Stimulated activated CD8-positive, alpha-beta memory T cell treated with anti-CD3 and anti-CD28 coated beads, Interleukin-2, amount 100 ng/mL, for 1 hour (primary cell): ENCODE results near the gene PHOX2A.
"Not testable (repeated sequence)": the region's sequence is repeated elsewhere in the genome, so short reads cannot be mapped to it uniquely, and the experiment has no call there.

Source experiments
- DNase-seq, 2 donors: peaks; one replicate each; pipeline ENCODE4 v3.0.0-alpha.2; 2020; ENCODE audit warnings: low read depth in 2 of 2

PHOX2A gene

GRCh38 chr11:72222106-72222891, 21.7 kb downstream of the PHOX2A start:
- no peak for DNase-seq

- DNase-seq = no peak
Measured at GRCh38 chr11:72221386-72222075, 22.4 kb downstream of the PHOX2A start.

GRCh38 chr11:72220696-72221363, 23.1 kb downstream of the PHOX2A start:
- no peak for DNase-seq

DNA sequence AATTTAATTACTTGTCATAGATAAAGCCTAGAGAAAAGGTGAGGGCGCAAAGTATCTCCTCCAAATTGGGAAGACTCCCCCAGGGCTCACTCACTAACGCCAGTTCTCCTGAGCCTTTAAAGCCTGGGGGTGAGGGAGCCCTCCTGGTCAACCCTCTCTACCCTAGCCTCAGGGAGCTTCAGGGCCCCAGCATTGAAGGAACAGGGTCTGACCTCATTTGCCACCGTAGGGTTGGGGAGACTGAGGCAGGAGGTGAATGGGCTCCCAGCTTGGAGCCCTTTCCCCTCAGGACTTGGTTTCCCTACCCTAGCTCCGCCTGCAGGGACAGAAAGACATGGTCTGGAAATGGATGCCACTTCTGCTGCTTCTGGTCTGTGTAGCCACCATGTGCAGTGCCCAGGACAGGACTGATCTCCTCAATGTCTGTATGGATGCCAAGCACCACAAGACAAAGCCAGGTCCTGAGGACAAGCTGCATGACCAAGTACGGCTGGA, 25.7 kb downstream of the PHOX2A start:
- no peak for DNase-seq

DNA sequence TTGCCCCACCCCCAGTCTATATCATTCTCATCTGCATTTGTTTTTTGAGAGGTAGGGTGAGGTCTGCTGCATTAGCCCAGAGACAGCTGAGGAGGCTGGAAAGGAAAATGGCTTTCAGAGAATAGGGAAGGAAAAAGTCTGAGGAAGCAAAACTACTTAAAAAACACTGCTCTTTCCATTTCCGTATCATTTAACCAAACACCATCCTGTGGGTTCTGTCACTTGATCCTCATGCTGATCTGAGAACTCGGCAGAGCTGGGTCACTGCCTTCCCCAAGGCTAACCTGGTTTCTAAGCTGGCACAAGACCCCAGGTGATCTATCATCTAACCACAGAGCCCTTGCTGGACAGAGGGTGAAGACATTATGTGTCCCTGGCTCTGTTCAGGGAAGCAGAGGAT, 26.1 kb downstream of the PHOX2A start:
- no peak for DNase-seq

- DNase-seq = no peak
Measured at GRCh38 chr11:72216638-72217037, 27.3 kb downstream of the PHOX2A start, which contains the start of gene FOLR2. TSS of gene FOLR2 (plus strand) at chr11:72216794. CDS start at chr11:72218585, 1,791 bp downstream.

DNA sequence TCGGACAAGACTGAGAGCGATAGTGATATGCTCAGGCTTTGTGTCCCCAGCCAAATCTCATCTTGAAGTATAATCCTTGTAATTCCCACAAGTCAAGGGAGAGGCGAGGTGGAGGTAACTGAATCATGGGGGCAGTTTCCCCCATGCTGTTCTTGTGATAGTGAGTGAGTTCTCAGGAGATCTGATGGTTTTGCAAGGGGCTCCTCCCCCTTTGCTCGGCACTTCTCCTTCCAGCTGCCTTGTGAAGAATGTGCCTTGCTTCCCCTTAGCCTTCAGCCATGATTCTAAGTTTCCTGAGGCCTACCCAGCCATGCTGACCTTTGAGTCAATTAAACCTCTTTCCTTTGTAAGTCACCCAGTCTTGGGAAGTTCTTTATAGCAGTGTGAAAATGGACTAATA, 34.9 kb downstream of the PHOX2A start:
- no peak for DNase-seq

GRCh38 chr11:72208281-72208680, 35.7 kb downstream of the PHOX2A start:
- DNase-seq = no peak

DNA sequence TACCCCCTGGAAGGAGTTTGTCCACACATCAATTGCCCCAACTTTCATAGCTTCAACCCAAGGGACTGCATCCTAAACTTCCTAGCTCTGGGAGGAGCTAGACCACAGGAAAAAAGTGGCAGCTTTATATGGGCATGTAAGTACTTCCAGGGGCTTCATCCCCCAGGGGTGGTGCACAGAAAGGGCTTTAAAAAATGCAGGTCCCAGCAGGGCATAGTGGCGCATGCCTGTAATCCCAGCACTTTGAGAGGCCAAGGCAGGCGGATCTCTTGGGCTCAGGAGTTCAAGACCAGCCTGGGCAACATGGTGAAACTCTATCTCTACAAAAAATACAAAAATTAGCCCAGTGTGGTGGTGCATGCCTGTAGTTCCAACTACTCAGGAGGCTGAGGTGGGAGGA, 37.2 kb downstream of the PHOX2A start:
- DNase-seq = not testable (repeated sequence)

DNA sequence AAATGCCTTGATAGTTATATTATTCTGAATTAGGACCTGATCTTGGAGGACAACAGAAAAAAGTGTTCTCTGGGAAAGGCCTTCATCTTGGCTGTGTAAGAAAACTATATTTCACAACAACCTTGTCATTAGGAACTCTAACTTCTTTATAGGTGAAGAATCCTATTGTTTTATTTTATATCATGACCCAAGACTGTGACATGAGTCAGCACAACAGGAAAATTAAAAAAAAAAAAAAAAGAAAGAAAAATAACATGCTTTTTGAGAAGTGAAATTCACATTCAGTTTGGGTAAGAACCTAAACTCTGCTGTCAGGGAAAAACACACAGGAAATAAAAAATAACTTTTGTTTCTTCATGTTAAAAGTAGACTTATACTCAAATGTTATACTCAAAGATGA, 39.1 kb downstream of the PHOX2A start:
- no peak for DNase-seq

DNA sequence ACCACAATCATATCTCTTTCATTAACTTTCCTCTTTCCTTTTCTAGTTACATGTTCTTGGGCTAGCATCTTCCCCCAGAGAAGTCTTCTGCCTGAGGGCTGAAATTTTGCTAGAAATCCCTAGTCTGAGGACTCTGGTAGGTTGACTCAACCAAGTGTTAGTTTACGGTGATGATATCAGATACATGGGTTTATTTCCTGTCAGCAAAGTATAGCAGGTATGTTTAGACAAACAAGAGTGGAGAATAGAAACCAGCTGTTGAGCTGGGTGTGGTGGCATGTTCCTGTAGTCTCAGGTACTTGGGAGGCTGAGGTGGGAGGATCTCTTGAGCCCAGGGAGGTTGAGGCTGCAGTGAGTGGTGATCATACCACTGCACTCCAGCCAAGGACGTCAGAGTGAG, 40.8 kb downstream of the PHOX2A start:
- DNase-seq = no peak

DNA sequence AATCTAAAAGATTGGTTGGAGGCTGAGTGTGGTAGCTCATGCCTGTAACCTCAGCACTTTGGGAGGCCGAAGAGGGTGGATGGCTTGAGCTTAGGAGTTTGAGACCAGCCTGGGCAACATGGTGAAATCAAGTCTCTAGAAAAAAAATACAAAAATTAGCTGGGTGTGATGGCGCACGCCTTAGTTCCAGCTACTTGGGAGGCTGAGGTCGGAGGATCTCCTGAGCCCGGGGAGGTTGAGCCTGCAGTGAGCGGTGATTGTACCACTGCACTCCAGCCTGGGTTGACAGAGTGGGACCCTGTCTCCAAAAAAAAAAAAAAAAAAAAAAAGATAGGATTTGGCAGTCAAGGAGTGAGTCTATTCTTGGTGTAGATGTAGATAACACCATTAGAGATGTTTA, 41.4 kb downstream of the PHOX2A start:
- DNase-seq = no peak

DNA sequence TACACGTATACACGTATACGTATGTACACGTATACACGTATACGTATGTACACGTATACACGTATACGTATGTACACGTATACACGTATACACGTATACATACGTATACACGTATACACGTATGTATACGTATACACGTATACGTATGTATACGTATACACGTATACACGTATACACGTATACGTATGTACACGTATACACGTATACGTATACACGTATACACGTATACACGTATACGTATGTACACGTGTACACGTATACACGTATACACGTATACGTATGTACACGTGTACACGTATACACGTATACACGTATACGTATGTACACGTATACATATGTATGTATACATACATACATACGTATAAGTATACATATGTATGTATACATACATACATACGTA, 42.5 kb downstream of the PHOX2A start:
- DNase-seq = not testable (repeated sequence)

- DNase-seq = no peak
Measured at GRCh38 chr11:72195518-72196270, 48.3 kb downstream of the PHOX2A start.

DNA sequence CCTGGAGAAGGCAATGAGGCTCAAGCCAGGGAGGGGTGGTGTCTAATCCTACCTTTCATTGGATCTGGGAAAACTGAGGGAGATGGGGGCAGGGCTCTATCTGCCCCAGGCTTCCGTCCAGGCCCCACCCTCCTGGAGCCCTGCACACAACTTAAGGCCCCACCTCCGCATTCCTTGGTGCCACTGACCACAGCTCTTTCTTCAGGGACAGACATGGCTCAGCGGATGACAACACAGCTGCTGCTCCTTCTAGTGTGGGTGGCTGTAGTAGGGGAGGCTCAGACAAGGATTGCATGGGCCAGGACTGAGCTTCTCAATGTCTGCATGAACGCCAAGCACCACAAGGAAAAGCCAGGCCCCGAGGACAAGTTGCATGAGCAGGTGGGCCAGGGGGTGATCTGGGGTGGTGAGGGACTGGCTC, 52.0 kb downstream of the PHOX2A start, which contains the start of gene FOLR1:
TSS of gene FOLR1 (plus strand) at position 180 of the 421 bp plus-strand sequence. CDS start at position 214, 34 bp downstream.
- no peak for DNase-seq

DNA sequence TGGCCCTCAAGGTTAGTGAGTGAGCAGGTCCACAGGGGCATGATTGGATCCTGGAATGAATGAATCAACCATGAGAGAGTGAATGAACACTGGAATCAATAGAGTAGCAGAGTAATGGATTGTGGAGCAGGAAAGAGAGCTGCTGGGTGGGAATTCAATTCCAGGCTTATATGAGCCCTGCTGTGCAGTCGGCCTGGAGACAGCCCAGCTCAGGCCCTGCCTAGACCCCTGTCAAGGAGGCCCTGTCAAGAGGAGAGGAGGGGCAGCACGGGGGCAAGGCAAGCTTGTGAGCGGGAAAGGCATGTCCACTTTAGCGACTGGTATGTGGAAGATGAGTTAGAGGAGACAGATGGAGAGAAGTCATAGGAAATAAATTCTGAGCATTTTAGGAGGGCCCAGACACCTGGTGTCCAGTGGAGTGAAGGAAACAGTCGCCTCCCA, 53.3 kb downstream of the PHOX2A start:
- no peak for DNase-seq

DNA sequence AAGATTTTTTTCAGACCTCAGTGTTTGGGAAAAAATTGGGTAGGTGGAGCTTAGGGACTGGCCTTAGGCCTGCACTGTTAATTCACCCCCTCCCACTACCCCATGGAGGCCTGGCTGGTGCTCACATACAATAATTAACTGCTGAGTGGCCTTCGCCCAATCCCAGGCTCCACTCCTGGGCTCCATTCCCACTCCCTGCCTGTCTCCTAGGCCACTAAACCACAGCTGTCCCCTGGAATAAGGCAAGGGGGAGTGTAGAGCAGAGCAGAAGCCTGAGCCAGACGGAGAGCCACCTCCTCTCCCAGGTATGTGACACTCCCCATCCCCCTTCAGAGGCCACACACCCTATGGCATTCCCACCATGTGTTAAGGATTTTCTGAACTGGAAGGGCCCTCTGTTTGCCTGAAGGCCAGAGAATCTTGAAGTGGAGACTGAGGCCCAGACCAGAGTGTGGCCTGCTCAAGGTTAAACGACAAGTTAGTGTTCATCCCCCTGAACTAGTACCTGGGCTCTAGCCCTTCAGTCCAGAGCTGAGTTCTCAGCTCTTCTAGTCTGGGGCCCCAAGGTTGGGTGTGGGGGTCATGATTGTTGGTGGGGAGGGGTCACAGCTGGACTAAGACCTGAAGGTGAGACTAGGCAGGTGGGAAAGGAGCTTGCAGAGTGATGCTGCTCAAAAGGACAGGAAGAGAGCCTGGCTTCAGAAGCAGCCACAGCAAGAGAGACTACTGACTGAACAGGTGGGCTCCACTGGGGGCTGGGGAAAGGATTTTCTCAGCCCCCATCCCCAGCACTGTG, 54.3 kb downstream of the PHOX2A start:
- DNase-seq = no peak
